Stimulated activated CD8-positive, alpha-beta memory T cell treated with anti-CD3 and anti-CD28 coated beads, Interleukin-15, amount 100 ng/mL, for 48 hours (primary cell): Measurements from ENCODE around the gene SPC24.

Source experiments
- DNase-seq, 2 donors: peaks; one replicate each; pipeline ENCODE4 v3.0.0-alpha.2; 2020; ENCODE audit warnings: low read depth in 2 of 2

The SPC24 gene

GRCh38 chr19:11155373-11156120 is at the start of gene SPC24:
Gene SPC24, minus strand, starts transcription at chr19:11155782. Its CDS starts 6 bp downstream, at chr19:11155776.
- peak; percentile 91 to 92 for DNase-seq

- no peak for DNase-seq
These were observed 49.4 kb upstream of the SPC24 start for GRCh38 chr19:11204943-11205349.

GRCh38 chr19:11204076-11204602 is 48.6 kb upstream of the SPC24 start:
- no peak for DNase-seq

- no peak for DNase-seq
These were observed 47.9 kb upstream of the SPC24 start for GRCh38 chr19:11203194-11204075.

GRCh38 chr19:11202488-11203193 is 47.1 kb upstream of the SPC24 start:
- no peak for DNase-seq

GRCh38 chr19:11201791-11202190 is 46.2 kb upstream of the SPC24 start:
- no peak for DNase-seq

GRCh38 chr19:11200931-11201330 is 45.3 kb upstream of the SPC24 start:
- DNase-seq = no peak

- no peak for DNase-seq
These were observed 44.5 kb upstream of the SPC24 start for GRCh38 chr19:11200015-11200574.

- DNase-seq = no peak
These were observed 43.9 kb upstream of the SPC24 start for GRCh38 chr19:11199517-11199916.

GRCh38 chr19:11198769-11199424 is 43.3 kb upstream of the SPC24 start:
- no peak for DNase-seq

- DNase-seq = no peak
These were observed 42.6 kb upstream of the SPC24 start for GRCh38 chr19:11198175-11198534.

GRCh38 chr19:11197291-11198174 is 42.0 kb upstream of the SPC24 start, which contains the start of gene KANK2:
Gene KANK2, minus strand, starts transcription at chr19:11197545. Its CDS starts 3,034 bp downstream, at chr19:11194511.
- peak; percentile 59 to 62 for DNase-seq

- DNase-seq = no peak
These were observed 41.1 kb upstream of the SPC24 start for GRCh38 chr19:11196406-11197287.

- DNase-seq = no peak
These were observed 40.1 kb upstream of the SPC24 start for GRCh38 chr19:11195681-11196080.

- no peak for DNase-seq
These were observed 39.3 kb upstream of the SPC24 start for GRCh38 chr19:11194656-11195558.

GRCh38 chr19:11194173-11194572 is 38.6 kb upstream of the SPC24 start:
- no peak for DNase-seq

GRCh38 chr19:11192957-11193939 is 37.7 kb upstream of the SPC24 start:
- DNase-seq = no peak
